Activated CD8-positive, alpha-beta T cell treated with anti-CD3 and anti-CD28 coated beads for 36 hours (primary cell): ENCODE data around the gene CACNG8. TPM values are rescaled to one million over a fixed set of nuclear protein-coding genes. Genes with fewer than 3 reads are reported as not detected.

Experiments
- ATAC-seq: fragments of 200-7000 bp; cut with Tn5 transposase; one replicate; pipeline ENCODE4 v1.10.0; 2021; ENCODE audit warnings: mild to moderate bottlenecking, moderate library complexity
- CTCF ChIA-PET: fragments of 350-600 bp; sonication (Branson Sonifier 250); formaldehyde crosslinking; loops from one replicate; lab custom pipeline; 2021; ENCODE audit warnings: antibody characterized with exemption; lab: Charles Lee
- POLR2A ChIA-PET: fragments of 350-600 bp; sonication (Branson Sonifier 250); formaldehyde crosslinking; loops from one replicate; lab custom pipeline; 2021; ENCODE audit warnings: antibody characterized with exemption; lab: Charles Lee
- DNase-seq: peaks from one replicate; pipeline ENCODE4 v3.0.0-alpha.2; 2020
- H3K27ac Mint-ChIP-seq: one replicate; pipeline ENCODE4 v1.8.0; 2021; ENCODE audit warnings: mild to moderate bottlenecking, mixed read lengths
- H3K27me3 Mint-ChIP-seq: one replicate; pipeline ENCODE4 v1.8.0; 2021; ENCODE audit warnings: mixed read lengths
- H3K36me3 Mint-ChIP-seq: one replicate; pipeline ENCODE4 v1.8.0; 2021; ENCODE audit warnings: low read depth, mixed read lengths
- H3K4me1 Mint-ChIP-seq: one replicate; pipeline ENCODE4 v1.8.0; 2021; ENCODE audit warnings: low read depth, mixed read lengths
- H3K4me3 Mint-ChIP-seq: one replicate; pipeline ENCODE4 v1.8.0; 2021; ENCODE audit warnings: mild to moderate bottlenecking, moderate library complexity, mixed read lengths
- H3K9me3 Mint-ChIP-seq: one replicate; pipeline ENCODE4 v1.8.0; 2021; ENCODE audit warnings: mixed read lengths
- CTCF ChIP-seq: fragments of 200-600 bp; IDR thresholded peaks from one replicate; pipeline ENCODE4 v1.8.0; 2022; ENCODE audit warnings: antibody characterized with exemption, mild to moderate bottlenecking
- intact Hi-C: fragments of 100-400 bp; cut with micrococcal nuclease; formaldehyde crosslinking; loops from one replicate; pipeline ENCODE4 v1.10.0; 2022
- total RNA-seq, 2 experiments: library from RNA; stranded (reverse); gene quantifications; one replicate each; pipeline ENCODE4 v1.2.3, GENCODE V29; 2021

Gene CACNG8
- total RNA-seq, 2 experiments from 2014 or later: not detected

GRCh38 chr19:54014920-54015560, 52.3 kb downstream of the CACNG8 start:
- DNase-seq (no peak), ATAC-seq (no peak)
- H3K4me1 Mint-ChIP-seq: peaks cover 2% of the 10 kb centered on the region
- peaks cover 22% of the 10 kb centered on the region for H3K27me3 Mint-ChIP-seq
- no peaks in the 10 kb centered on the region for H3K36me3 Mint-ChIP-seq
- no peak overlapping the region for H3K4me3 Mint-ChIP-seq
- intact Hi-C loops: no loop called here
- CTCF ChIA-PET: interaction anchor here (1.0 kb wide), 1 partner anchor 8 kb away, joined by 3 read pairs; no protein-coding TSS in a partner anchor
- no peak overlapping the region for H3K27ac Mint-ChIP-seq
- POLR2A ChIA-PET: no interaction called here
- no peak for TF ChIP-seq CTCF
- H3K9me3 Mint-ChIP-seq: no peaks in the 10 kb centered on the region

GRCh38 chr19:54017261-54017660, 54.5 kb downstream of the CACNG8 start:
- POLR2A ChIA-PET: no interaction called here
- H3K9me3 Mint-ChIP-seq: no peaks in the 10 kb centered on the region
- H3K27me3 Mint-ChIP-seq: peaks cover 24% of the 10 kb centered on the region
- H3K4me3 Mint-ChIP-seq: no peak overlapping the region
- H3K27ac Mint-ChIP-seq: no peak overlapping the region
- no peak for ATAC-seq
- DNase-seq: no peak
- peaks cover 6% of the 10 kb centered on the region for H3K4me1 Mint-ChIP-seq
- no peak for TF ChIP-seq CTCF
- CTCF ChIA-PET: interaction anchor here (0.8 to 1.3 kb wide), 2 partner anchors 13 kb away, joined by 3 to 4 read pairs; no protein-coding TSS in a partner anchor
- intact Hi-C loops: no loop called here
- H3K36me3 Mint-ChIP-seq: no peaks in the 10 kb centered on the region

- H3K4me1 Mint-ChIP-seq: peaks cover 10% of the 10 kb centered on the region
- peaks cover 25% of the 10 kb centered on the region for H3K27me3 Mint-ChIP-seq
- no peak overlapping the region for H3K27ac Mint-ChIP-seq
- no peaks in the 10 kb centered on the region for H3K36me3 Mint-ChIP-seq
- CTCF ChIA-PET: interaction anchor here (0.7 to 1.3 kb wide), 2 partner anchors 228 to 246 kb away, joined by 3 read pairs; no protein-coding TSS in a partner anchor
- no peaks in the 10 kb centered on the region for H3K9me3 Mint-ChIP-seq
- intact Hi-C loops: loop anchor here (5.0 to 10.0 kb wide), 2 partner anchors 77 to 179 kb away; no protein-coding TSS in a partner anchor
- TF ChIP-seq CTCF: no peak
- no peak overlapping the region for H3K4me3 Mint-ChIP-seq
- ATAC-seq (no peak), DNase-seq (no peak)
- POLR2A ChIA-PET: interaction anchor here (0.6 kb wide), 2 partner anchors 12 to 67 kb away, joined by 4 read pairs; no protein-coding TSS in a partner anchor
Measured at GRCh38 chr19:54021363-54021762, 58.6 kb downstream of the CACNG8 start.

GRCh38 chr19:54021932-54022331, 59.2 kb downstream of the CACNG8 start:
- TF ChIP-seq CTCF: no peak
- intact Hi-C loops: loop anchor here (5.0 to 10.0 kb wide), 2 partner anchors 77 to 180 kb away; no protein-coding TSS in a partner anchor
- ATAC-seq (no peak), DNase-seq (no peak)
- Mint-ChIP-seq H3K36me3 (no peaks in the 10 kb centered on the region), H3K27ac (no peak overlapping the region), H3K4me3 (no peak overlapping the region), H3K4me1 (peaks cover 10% of the 10 kb centered on the region), H3K9me3 (no peaks in the 10 kb centered on the region), H3K27me3 (peaks cover 23% of the 10 kb centered on the region)
- ChIA-PET POLR2A (no interaction called here), CTCF (interaction anchor here (0.7 to 2.6 kb wide), 3 partner anchors 92 to 247 kb away, joined by 3 to 14 read pairs (median 3); no protein-coding TSS in a partner anchor)

- POLR2A ChIA-PET: no interaction called here
- Mint-ChIP-seq H3K27ac (no peak overlapping the region), H3K9me3 (no peaks in the 10 kb centered on the region), H3K4me1 (peaks cover 10% of the 10 kb centered on the region), H3K4me3 (no peak overlapping the region), H3K36me3 (no peaks in the 10 kb centered on the region), H3K27me3 (peaks cover 20% of the 10 kb centered on the region)
- no peak for TF ChIP-seq CTCF
- DNase-seq: no peak
- intact Hi-C loops: loop anchor here (5.0 to 10.0 kb wide), 2 partner anchors 78 to 181 kb away; no protein-coding TSS in a partner anchor
- CTCF ChIA-PET: interaction anchor here (0.6 to 2.7 kb wide), 29 partner anchors 8 to 625 kb away, joined by 3 to 23 read pairs (median 5); no protein-coding TSS in a partner anchor
- no peak for ATAC-seq
Measured at GRCh38 chr19:54023191-54023590, 60.5 kb downstream of the CACNG8 start.
